ENCODE data around the gene RAP1B. TPM values are rescaled to one million over a fixed set of nuclear protein-coding genes. Genes with fewer than 3 reads are reported as not detected.

The RAP1B gene
- total and polyA plus RNA-seq, 2 of the 4 experiments (the other 2 are of a cell fraction), result 159 to 200 TPM

- Histone ChIP-seq H2BK15ac (ENCODE audit: low read depth, low read length) (no peak overlapping the region), H3K4ac (ENCODE audit: low read depth, low read length) (no peak overlapping the region), H2BK120ac (ENCODE audit: low read depth, low read length) (no peak overlapping the region), H3K9me1 (ENCODE audit: insufficient read depth, low read length) (no peaks in the 10 kb centered on the region), H3K4me2 (ENCODE audit: low read depth, low read length) (no peak overlapping the region), H4K91ac (ENCODE audit: insufficient read depth, low read depth, low read length) (no peak overlapping the region), H2BK5ac (ENCODE audit: low read depth, low read length, poor library complexity, severe bottlenecking) (no peak overlapping the region), H2BK20ac (ENCODE audit: low read depth, low read length) (no peak overlapping the region), H4K8ac (ENCODE audit: low read depth in 2 of 2, low read length in 2 of 2) (no peak overlapping the region), H3K23ac (ENCODE audit: low read depth, low read length) (no peak overlapping the region), H3K14ac (replicated peaks; ENCODE audit: low read depth, low read length) (no peak overlapping the region), H4K5ac (ENCODE audit: low read depth, low read length) (no peak overlapping the region), H3K18ac (ENCODE audit: low read depth, low read length) (no peak overlapping the region), H3K4me1 (ENCODE audit: control insufficient read depth, insufficient read depth, low read length) (no peaks in the 10 kb centered on the region), H3K56ac (ENCODE audit: extremely low read depth, insufficient read depth, low read length) (no peak overlapping the region), H3K27me3 (ENCODE audit: control insufficient read depth, insufficient read depth, low read length) (no peaks in the 10 kb centered on the region), H2AK9ac (replicated peaks; ENCODE audit: low read depth, low read length, poor library complexity) (no peak overlapping the region), H3K4me3 (ENCODE audit: insufficient read depth, low read depth, low read length) (no peak overlapping the region), H4K20me1 (ENCODE audit: insufficient read depth, low read length) (no peaks in the 10 kb centered on the region), H2AK5ac (ENCODE audit: low read depth, low read length) (no peak overlapping the region), H3K9me3 (ENCODE audit: control insufficient read depth, insufficient read depth, low read length) (peaks cover 8% of the 10 kb centered on the region), H3K27ac (ENCODE audit: insufficient read depth, low read length) (no peak overlapping the region), H3K79me1 (ENCODE audit: low read depth in 1 of 2, low read length in 2 of 2) (no peaks in the 10 kb centered on the region), H2AFZ (replicated peaks; ENCODE audit: low read length, poor library complexity) (no peak overlapping the region), H3K36me3 (ENCODE audit: control insufficient read depth, insufficient read depth, low read length) (no peaks in the 10 kb centered on the region), H3K9ac (ENCODE audit: low read depth, low read length) (no peak overlapping the region)
- no CpG with 5 or more reads among the region's 5 CpGs for WGBS, 2 experiments (ENCODE audit: extremely low coverage in 2 of 2, insufficient read length in 1 of 2)
- ChIA-PET CTCF (no interaction called here), POLR2A (ENCODE audit: unreplicated experiment) (no interaction called here)
- ATAC-seq (ENCODE audit: low read depth), result no peak
- intact Hi-C loops (cut with micrococcal nuclease), result no loop called here
- BruUV-seq (replicated peaks), result no TSS peak
- no peak for TF ChIP-seq RCOR1 (IDR thresholded peaks at IDR 0.05; ENCODE audit: insufficient replicate concordance, low read length)
- no peak for TF ChIP-seq MAZ (IDR thresholded peaks at IDR 0.05; ENCODE audit: borderline replicate concordance, low read depth, low read length)
- TF ChIP-seq SMC3 (IDR thresholded peaks at IDR 0.05; ENCODE audit: low read depth, low read length), result no peak
- TF ChIP-seq RAD21 (IDR thresholded peaks at IDR 0.05; ENCODE audit: low read length), result no peak
- dilution Hi-C loops (cut with HindIII; ENCODE audit: low sequenced_read_pairs, unreplicated experiment), result no loop called here
- in situ Hi-C loops (cut with MboI; ENCODE audit: low sequenced_read_pairs), result no loop called here
- no peak for DNase-seq
These were observed 24.7 kb upstream of the RAP1B start for GRCh38 chr12:68585966-68586365.

All from IMR-90 (cell line).